ENCODE data around the gene OGFOD2. TPM values are rescaled to one million over a fixed set of nuclear protein-coding genes. Genes with fewer than 3 reads are reported as not detected.

The OGFOD2 gene
- total and polyA plus RNA-seq, 4 donors = 8.0 to 18.6 (median 12.3) TPM

DNA sequence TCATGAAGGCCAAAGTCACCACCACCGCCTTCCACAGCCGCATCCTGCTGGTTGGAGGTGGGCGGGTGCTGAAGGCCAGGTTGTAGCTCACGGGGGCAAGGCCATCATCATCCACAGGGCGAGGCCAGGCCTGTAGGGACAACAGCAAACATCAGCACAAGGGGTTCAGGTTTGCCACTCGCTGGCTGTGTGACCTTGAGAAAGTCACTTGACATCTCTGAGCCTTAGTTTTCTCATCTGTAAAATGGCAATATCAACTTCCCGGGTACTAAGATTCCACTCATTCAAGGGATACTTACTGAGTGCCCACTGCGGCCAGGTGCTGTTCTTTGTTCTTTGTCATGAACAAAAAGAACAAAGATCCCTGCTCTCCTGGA lies 14.9 kb upstream of the OGFOD2 start:
- peaks cover 0 to 3% (median 1%) of the 10 kb centered on the region in 4 donors for H3K4me1 ChIP-seq (ENCODE audit: control insufficient read depth in 4 of 4, insufficient read depth in 4 of 4, low read length in 3 of 4)
- H3K9ac ChIP-seq (ENCODE audit: low read depth in 1 of 2, low read length in 2 of 2) = no peak overlapping the region
- H3K4me3 ChIP-seq (ENCODE audit: low read depth in 1 of 3, low read length in 3 of 3) = no peak overlapping the region
- H3K27ac ChIP-seq (ENCODE audit: low read depth in 1 of 2, low read length in 2 of 2) = no peak overlapping the region
- no peak for TF ChIP-seq ZBTB33 (IDR thresholded peaks at IDR 0.05)
- TF ChIP-seq EGR1 (IDR thresholded peaks at IDR 0.05; ENCODE audit: low read depth in 2 of 2) = no peak
- TF ChIP-seq YY1 (IDR thresholded peaks at IDR 0.05) = no peak
- TF ChIP-seq GABPA (IDR thresholded peaks at IDR 0.05 in 1 of 2, conservative IDR thresholded peaks at IDR 0.05 in 1 of 2) = no peak
- no peak for TF ChIP-seq SP1 (IDR thresholded peaks at IDR 0.05)
- TF ChIP-seq HNF4G (IDR thresholded peaks at IDR 0.05) = no peak
- no peak for TF ChIP-seq RAD21 (IDR thresholded peaks at IDR 0.05)
- no peak for TF ChIP-seq FOXA2 (IDR thresholded peaks at IDR 0.05)
- TF ChIP-seq, protein P1, sequence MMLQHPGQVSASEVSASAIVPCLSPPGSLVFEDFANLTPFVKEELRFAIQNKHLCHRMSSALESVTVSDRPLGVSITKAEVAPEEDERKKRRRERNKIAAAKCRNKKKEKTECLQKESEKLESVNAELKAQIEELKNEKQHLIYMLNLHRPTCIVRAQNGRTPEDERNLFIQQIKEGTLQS (IDR thresholded peaks at IDR 0.05) = no peak
- TF ChIP-seq HNF4A (conservative IDR thresholded peaks at IDR 0.05) = no peak
- no peak for TF ChIP-seq NR2F2 (IDR thresholded peaks at IDR 0.05)
- no peak for TF ChIP-seq JUND (IDR thresholded peaks at IDR 0.05)
- no peak for TF ChIP-seq CTCF (IDR thresholded peaks at IDR 0.05; ENCODE audit: low read depth, low read length, missing input control)
- TF ChIP-seq REST (IDR thresholded peaks at IDR 0.05) = no peak
- TF ChIP-seq RXRA (IDR thresholded peaks at IDR 0.05) = no peak
- no peak for TF ChIP-seq FOXA1 (IDR thresholded peaks at IDR 0.05)
- no peak for TF ChIP-seq TAF1 (conservative IDR thresholded peaks at IDR 0.05)
- no peak for TF ChIP-seq MAX (IDR thresholded peaks at IDR 0.05)
- no peak for DNase-seq (ENCODE audit: low spot score)
- 96% methylated on average over 8 of the region's 8 CpGs for WGBS
- H3K9me3 ChIP-seq (ENCODE audit: control insufficient read depth in 4 of 4, low read length in 3 of 4) = no peaks in the 10 kb centered on the region
- no peaks in the 10 kb centered on the region for H3K27me3 ChIP-seq (ENCODE audit: control insufficient read depth in 4 of 4, insufficient read depth in 4 of 4, low read length in 3 of 4)
- peaks cover 0 to 1% (median 0%) of the 10 kb centered on the region in 4 donors for H3K36me3 ChIP-seq (ENCODE audit: control insufficient read depth in 4 of 4, insufficient read depth in 3 of 4, low read depth in 1 of 4, low read length in 3 of 4)

Data from liver (tissue), 9 donors.